PC-9 (cell line): ENCODE measurements around the gene CLBA1.
"Not testable (repeated sequence)": the region's sequence is repeated elsewhere in the genome, so short reads cannot be mapped to it uniquely, and the experiment has no call there.

Source experiments
- EZH2 ChIP-seq: fragments of 200-600 bp; sonication (generic); IDR thresholded peaks from 2 replicates; pipeline ENCODE4 v1.8.0; 2017; ENCODE audit warnings: antibody characterized with exemption, low read depth
- TF ChIP-seq, protein P1 (sequence below): fragments of 200-600 bp; sonication (generic); conservative IDR thresholded peaks from 2 replicates; pipeline ENCODE4 v1.6.1; 2017; ENCODE audit warnings: mixed run types, antibody characterized with exemption, mild to moderate bottlenecking, moderate library complexity

DNA sequence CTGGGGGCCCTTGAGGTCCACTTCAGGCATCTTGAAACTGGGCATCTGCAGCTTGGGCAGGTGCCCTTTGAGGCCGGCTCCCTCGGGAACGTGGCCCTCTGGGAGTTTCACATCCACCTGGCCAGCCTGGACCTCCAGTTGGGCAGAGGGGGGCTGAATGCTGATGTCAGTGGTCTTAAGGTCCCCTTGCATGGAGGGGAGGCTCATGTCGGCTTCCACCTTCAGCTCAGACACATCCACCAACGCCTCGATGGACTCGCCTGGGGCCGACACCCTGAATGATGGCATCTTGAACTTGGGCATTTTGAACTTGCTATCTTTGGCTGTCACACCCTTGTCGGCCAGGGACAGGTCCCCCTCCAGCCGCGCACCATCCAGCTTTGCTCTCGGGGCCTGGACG, 38.4 kb upstream of the CLBA1 start:
- TF ChIP-seq, protein P1, sequence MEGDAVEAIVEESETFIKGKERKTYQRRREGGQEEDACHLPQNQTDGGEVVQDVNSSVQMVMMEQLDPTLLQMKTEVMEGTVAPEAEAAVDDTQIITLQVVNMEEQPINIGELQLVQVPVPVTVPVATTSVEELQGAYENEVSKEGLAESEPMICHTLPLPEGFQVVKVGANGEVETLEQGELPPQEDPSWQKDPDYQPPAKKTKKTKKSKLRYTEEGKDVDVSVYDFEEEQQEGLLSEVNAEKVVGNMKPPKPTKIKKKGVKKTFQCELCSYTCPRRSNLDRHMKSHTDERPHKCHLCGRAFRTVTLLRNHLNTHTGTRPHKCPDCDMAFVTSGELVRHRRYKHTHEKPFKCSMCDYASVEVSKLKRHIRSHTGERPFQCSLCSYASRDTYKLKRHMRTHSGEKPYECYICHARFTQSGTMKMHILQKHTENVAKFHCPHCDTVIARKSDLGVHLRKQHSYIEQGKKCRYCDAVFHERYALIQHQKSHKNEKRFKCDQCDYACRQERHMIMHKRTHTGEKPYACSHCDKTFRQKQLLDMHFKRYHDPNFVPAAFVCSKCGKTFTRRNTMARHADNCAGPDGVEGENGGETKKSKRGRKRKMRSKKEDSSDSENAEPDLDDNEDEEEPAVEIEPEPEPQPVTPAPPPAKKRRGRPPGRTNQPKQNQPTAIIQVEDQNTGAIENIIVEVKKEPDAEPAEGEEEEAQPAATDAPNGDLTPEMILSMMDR: not testable (repeated sequence)
- TF ChIP-seq EZH2: not testable (repeated sequence)
